ENCODE data around the gene AOPEP. TPM values are rescaled to one million over a fixed set of nuclear protein-coding genes. Genes with fewer than 3 reads are reported as not detected.

AOPEP gene
- total RNA-seq, 2 donors from 2014 or later, result 81.5 to 224 TPM

- intact Hi-C loops (cut with DNase I), result loop anchor here (10.0 kb wide), 1 partner anchor 345 kb away; no protein-coding TSS in a partner anchor
- TF ChIP-seq, protein P1, sequence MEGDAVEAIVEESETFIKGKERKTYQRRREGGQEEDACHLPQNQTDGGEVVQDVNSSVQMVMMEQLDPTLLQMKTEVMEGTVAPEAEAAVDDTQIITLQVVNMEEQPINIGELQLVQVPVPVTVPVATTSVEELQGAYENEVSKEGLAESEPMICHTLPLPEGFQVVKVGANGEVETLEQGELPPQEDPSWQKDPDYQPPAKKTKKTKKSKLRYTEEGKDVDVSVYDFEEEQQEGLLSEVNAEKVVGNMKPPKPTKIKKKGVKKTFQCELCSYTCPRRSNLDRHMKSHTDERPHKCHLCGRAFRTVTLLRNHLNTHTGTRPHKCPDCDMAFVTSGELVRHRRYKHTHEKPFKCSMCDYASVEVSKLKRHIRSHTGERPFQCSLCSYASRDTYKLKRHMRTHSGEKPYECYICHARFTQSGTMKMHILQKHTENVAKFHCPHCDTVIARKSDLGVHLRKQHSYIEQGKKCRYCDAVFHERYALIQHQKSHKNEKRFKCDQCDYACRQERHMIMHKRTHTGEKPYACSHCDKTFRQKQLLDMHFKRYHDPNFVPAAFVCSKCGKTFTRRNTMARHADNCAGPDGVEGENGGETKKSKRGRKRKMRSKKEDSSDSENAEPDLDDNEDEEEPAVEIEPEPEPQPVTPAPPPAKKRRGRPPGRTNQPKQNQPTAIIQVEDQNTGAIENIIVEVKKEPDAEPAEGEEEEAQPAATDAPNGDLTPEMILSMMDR (IDR thresholded peaks at IDR 0.05), result no peak
- TF ChIP-seq POLR2A (IDR thresholded peaks at IDR 0.05), result no peak
- H3K27ac ChIP-seq, result peak overlapping the region in 1 of 4 donors; percentile 61
- ATAC-seq (no peak), DNase-seq (no peak)
- H3K4me1 ChIP-seq, result peaks cover 18% of the 10 kb centered on the region
- H3K9me3 ChIP-seq, result no peaks in the 10 kb centered on the region
- no peak overlapping the region for H3K4me3 ChIP-seq
- H3K27me3 ChIP-seq, result no peaks in the 10 kb centered on the region
- WGBS, 2 donors, result 64 to 70% methylated on average over 4 of the region's 4 CpGs
- no peaks in the 10 kb centered on the region for H3K36me3 ChIP-seq (replicated peaks in 1 of 2; ENCODE audit: insufficient read depth in 1 of 2, low read depth in 2 of 2)
Observed at GRCh38 chr9:94779693-94780290, 53.3 kb downstream of the AOPEP start.

- Histone ChIP-seq H3K36me3 (replicated peaks in 1 of 2; ENCODE audit: insufficient read depth in 1 of 2, low read depth in 2 of 2) (no peaks in the 10 kb centered on the region), H3K4me1 (peaks cover 18% of the 10 kb centered on the region), H3K27ac (peak overlapping the region in 3 of 4 donors; percentile 19 to 61 (median 24)), H3K9me3 (no peaks in the 10 kb centered on the region), H3K4me3 (no peak overlapping the region), H3K27me3 (no peaks in the 10 kb centered on the region)
- TF ChIP-seq, protein P1 (IDR thresholded peaks at IDR 0.05), result no peak
- TF ChIP-seq POLR2A (IDR thresholded peaks at IDR 0.05), result no peak
- DNase-seq, result peak; percentile 52 to 78 (median 63)
- WGBS, 2 donors, result 22 to 43% methylated on average over 5 of the region's 5 CpGs
- ATAC-seq, result peak; percentile 63
- intact Hi-C loops (cut with DNase I), result loop anchor here (10.0 kb wide), 1 partner anchor 344 kb away; no protein-coding TSS in a partner anchor
Observed at GRCh38 chr9:94780516-94780950, 54.0 kb downstream of the AOPEP start.

- Histone ChIP-seq H3K4me1 (peaks cover 18% of the 10 kb centered on the region), H3K4me3 (no peak overlapping the region), H3K27ac (peak overlapping the region in 3 of 4 donors; percentile 47 to 58 (median 52)), H3K9me3 (no peaks in the 10 kb centered on the region), H3K27me3 (no peaks in the 10 kb centered on the region), H3K36me3 (replicated peaks in 1 of 2; ENCODE audit: insufficient read depth in 1 of 2, low read depth in 2 of 2) (no peaks in the 10 kb centered on the region)
- WGBS, 2 donors, result 28 to 43% methylated on average over 6 of the region's 6 CpGs
- ATAC-seq, result peak; percentile 45
- DNase-seq, result no peak
- intact Hi-C loops (cut with DNase I), result loop anchor here (10.0 kb wide), 1 partner anchor 342 kb away; no protein-coding TSS in a partner anchor
- TF ChIP-seq POLR2A (IDR thresholded peaks at IDR 0.05), result no peak
- TF ChIP-seq, protein P1 (IDR thresholded peaks at IDR 0.05), result no peak
Observed at GRCh38 chr9:94782355-94783101, 56.0 kb downstream of the AOPEP start.

DNA sequence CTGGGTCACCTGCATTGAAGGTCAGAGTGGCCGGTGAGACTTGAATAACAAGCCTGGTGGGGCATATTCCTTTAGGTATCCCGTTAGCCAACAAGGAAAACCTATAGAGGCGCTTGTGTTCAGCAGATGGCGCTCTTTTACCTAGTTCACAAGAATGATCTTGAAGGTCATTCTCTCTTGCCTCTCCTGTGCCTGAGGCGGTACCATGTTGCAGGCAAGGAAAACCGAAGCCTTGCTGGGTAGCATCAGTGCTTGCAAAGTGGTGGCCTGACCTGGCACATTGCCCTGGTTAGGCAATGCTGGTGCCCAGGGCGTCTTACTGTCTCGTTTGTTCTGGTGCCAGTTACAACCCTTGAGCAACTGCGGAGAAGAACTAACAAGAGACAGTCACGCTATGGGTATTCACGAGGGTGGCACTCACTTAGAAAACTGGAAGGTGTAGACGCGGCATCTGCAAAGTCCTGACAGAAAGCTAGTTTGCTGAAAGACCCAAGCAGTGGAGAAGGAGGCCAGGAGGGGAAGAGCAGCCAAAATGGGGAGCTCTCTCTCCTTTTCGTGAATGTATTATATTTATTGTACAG is 56.7 kb downstream of the AOPEP start:
- 36 to 67% methylated on average over 9 to 14 of the region's 14 CpGs for WGBS, 2 donors
- ATAC-seq (peak; percentile 87), DNase-seq (peak; percentile 82 to 90 (median 88))
- Histone ChIP-seq H3K27me3 (no peaks in the 10 kb centered on the region), H3K9me3 (no peaks in the 10 kb centered on the region), H3K4me3 (no peak overlapping the region), H3K27ac (peak overlapping the region in 3 of 4 donors; percentile 47 to 58 (median 52)), H3K4me1 (peaks cover 18% of the 10 kb centered on the region), H3K36me3 (replicated peaks in 1 of 2; ENCODE audit: insufficient read depth in 1 of 2, low read depth in 2 of 2) (no peaks in the 10 kb centered on the region)
- TF ChIP-seq, protein P1 (IDR thresholded peaks at IDR 0.05), result peak; percentile 49 to 85 (median 74)
- no peak for TF ChIP-seq POLR2A (IDR thresholded peaks at IDR 0.05)
- intact Hi-C loops (cut with DNase I), result loop anchor here (10.0 kb wide), 1 partner anchor 342 kb away; no protein-coding TSS in a partner anchor
